HG03354 (cell line): ENCODE data around the gene NUDT3.
"Not testable (repeated sequence)": the region's sequence is repeated elsewhere in the genome, so short reads cannot be mapped to it uniquely, and the experiment has no call there.

Experiments used
- ATAC-seq: cut with Tn5 transposase; IDR thresholded peaks from one replicate; pipeline ENCODE4 v1.9.1; 2021; ENCODE audit warnings: mild to moderate bottlenecking; ENCODE audit not compliant: unreplicated experiment, poor library complexity, severe bottlenecking

Gene NUDT3

DNA sequence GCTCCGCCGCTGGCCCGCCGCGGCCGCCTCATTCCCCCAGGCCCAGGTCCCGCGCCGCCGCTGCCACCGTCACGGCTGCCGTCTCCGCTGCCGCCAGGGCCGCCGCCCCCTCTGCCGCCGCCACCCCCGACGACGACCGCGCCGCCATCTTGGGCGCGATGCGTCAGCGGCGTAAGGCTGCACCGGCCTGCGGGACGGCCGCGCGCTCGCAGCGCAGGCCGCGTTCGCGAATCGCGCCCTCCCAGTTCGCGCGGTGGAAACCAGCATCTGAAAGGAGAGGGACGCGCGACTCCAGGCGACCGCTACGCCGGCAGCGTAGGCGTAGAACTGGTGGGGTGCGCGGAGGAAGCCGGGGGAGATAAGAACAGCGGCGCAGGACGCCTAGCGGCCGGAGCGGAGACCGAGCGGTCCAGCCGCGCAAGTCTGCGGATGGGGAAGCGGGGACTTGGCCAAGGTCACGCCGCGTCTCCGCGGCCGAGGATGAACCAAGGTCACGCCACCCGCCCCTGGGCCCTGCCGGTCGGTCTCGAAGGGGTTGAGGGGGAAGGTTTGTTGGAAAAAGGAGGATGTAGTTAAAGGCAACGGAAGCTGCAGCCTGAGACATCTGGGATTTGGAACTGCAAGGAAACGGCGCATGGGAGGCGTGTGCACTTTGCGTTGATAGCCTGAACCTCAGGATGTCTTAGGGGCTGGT is at the start of gene NUDT3:
Gene NUDT3 (minus strand): TSS at position 173 of the 694 bp plus-strand sequence. CDS start 307 bp downstream, outside the sequence.
- ATAC-seq: peak; percentile 85

DNA sequence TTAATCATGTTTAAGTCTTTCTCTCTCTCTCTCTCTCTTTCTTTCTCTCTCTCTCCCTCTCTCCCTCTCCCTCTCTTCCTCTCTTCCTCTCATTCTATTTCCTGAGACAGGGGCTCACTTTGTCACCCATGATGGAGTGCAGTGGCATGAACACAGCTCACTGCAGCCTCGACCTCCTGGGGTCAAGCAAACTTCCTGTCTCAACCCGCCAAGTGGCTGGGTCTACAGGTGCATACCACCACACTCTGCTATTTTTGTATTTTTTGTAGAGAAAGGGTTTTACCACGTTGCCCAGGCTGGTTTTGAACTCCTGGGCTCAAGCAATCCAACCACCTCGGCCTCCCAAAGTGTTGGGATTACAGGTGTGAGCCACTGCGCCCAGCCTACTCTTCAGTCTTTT is 49.1 kb upstream of the NUDT3 start:
- ATAC-seq: no peak

DNA sequence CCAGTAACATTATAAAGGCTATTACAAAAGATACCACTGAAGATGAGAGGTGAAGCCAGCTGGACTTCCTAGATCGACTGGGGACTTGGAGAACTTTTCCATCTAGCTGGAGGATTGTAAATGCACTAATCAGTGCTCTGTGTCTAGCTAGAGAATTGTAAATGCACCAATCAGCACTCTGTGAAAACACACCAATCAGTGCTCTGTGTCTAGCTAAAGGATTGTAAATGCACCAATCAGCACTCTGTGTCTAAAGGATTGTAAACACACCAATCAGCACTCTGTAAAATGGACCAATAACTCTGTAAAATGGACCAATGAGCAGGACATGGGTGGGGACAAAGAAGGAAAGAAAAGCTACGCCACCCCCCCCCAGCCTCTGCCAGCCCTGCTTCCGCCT is 47.0 kb upstream of the NUDT3 start:
- no peak for ATAC-seq

DNA sequence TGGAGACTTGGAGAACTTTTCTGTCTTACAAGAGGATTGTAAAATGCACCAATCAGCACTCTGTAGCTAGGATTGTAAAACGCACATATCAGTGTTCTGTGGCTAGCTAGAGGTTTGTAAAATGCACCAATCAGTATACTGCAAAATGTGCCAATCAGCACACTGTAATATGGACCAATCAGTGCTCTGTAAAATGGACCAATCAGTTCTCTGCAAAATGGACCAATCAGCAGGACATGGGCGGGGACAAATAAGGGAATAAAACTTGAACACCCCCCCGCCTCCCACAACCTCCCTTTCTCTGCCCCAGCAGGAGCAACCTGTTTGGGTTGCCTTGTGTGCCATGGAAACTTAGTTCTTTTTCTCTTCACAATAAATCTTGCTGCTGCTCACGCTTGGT is 46.2 kb upstream of the NUDT3 start:
- no peak for ATAC-seq

DNA sequence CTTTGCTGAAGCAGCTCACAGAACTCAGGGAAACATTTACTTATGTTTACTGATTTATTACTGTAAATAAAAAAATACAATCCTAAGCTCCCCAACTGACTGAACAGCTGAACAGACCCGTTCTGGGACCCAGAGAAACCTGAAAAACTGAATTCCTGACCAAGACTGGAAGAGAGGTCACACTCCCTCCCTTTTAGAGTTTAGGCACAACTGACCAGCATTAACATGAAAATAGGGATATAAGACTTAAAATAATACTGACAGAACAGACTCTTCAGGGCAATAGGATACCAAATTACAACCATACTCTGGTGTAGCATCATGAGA is 45.1 kb upstream of the NUDT3 start:
- ATAC-seq: no peak

DNA sequence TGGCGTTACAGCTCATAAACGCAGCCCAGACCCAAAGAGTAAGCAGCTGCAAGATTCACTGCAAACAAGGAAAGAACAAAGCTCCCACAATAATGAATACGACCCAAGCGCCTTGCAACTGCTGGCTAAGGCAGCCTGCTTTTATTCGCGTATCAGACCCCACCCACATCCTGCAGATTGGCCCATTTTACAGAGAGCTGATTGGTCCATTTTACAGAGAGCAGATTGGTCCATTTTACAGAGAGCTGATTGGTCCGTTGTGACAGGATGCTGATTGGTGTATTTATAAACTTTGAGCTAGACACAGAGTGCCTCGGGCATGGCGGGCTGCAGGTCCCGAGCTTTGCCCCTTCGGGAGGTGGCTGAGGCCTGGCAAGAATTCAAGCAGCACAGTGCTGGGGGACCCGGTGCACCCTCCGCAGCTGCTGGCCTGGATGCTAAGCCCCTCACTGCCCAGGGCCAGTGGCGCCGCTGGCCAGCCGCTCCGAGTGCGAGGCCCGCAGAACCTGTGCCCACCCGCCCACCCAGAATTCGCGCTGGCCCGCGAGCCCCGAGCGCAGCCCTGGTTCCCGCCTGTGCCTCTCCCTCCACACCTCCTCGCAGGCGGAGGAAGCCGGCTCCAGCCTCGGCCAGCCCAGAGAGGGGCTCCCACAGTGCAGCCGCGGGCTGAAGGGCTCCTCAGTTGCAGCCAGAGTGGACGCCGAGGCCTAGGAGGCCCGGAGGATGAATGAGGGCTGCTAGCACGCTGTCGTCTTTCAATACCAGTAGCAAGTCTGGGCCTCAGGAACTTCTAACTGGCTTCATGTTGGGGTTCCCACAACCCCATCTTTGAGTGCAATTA is 44.6 kb upstream of the NUDT3 start:
- no peak for ATAC-seq

DNA sequence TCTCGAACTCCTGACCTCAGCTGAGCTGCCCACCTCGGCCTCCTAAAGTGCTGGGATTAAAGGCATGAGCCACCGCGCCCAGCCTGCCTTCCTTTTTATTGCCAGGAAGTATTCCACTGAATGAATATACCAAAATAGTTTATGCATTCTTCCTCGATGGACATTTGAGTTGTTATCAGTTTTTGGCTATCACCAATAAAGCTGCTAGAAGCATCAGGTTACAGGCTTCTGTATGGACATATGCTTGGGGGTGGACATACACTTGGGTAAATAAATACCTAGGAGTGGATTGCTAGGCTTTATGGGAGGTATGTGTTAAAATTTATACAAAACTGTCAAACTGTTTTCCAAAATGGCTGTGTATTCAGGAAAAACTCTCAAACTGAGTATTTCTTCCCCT is 43.4 kb upstream of the NUDT3 start:
- ATAC-seq: no peak

DNA sequence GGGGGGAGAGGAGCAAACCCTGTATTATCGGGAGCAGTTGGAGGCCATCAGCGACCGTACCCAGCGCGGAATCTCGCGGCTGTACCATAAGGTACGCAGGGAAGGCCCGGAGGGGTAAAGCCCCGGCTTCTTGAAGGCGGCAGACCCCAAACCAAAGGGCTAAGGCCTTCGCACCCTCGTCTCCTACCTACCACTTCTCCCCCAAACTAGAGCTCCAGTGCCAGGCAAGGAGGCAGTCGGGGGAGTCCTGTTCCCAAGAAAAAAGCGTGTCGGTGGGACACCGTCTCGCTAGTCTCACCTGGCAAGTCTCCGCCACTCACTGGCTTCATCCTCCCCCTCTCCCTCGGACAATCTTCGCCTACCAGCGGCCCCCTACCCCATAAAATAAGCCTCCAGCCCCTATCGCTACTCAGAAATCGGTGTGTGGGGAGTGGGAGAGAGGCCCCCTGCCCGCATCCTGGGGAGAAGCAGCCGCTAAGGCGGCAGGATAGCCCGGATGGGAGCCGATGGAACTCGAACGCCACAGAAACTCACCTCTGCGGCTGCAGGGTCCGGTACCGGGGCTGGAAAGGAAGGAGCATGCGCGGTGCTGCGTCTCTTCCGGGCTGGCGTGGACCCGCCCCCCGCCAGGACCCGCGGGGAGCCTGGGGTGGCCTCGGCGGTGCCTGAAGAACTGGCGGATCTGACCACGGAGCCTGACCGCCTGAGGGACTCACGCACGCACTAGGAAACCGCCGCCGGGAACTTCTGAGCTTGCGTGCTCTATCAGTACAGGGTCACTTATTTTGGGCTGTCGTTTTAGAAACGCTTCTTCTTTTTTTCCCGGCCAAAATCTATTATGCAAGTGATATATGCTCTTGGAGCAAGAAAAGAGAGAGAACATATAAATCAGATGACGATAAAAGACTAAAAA is 33.3 kb upstream of the NUDT3 start, which contains the start of gene RPS10:
Gene RPS10 (minus strand): TSS at position 572 of the 913 bp plus-strand sequence. CDS start 848 bp downstream, outside the sequence.
- ATAC-seq: peak; percentile 90

DNA sequence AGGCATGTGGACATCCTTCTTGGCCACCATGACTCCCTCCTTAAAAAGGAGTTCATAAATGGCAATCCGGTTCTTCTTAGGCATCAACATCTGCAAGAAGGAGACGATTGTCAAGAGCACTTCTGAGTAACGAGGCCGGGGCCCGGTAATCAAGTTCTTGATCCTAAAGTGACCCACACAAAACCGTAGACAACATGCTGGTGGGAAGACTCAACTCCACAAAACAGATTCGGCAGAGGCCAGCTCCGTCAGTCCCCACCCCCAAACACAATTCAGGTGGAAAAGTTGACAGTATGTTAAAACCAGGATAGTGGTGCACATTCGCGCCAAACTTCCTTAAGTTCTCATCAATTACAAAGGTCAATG is 32.6 kb upstream of the NUDT3 start:
- no peak for ATAC-seq

DNA sequence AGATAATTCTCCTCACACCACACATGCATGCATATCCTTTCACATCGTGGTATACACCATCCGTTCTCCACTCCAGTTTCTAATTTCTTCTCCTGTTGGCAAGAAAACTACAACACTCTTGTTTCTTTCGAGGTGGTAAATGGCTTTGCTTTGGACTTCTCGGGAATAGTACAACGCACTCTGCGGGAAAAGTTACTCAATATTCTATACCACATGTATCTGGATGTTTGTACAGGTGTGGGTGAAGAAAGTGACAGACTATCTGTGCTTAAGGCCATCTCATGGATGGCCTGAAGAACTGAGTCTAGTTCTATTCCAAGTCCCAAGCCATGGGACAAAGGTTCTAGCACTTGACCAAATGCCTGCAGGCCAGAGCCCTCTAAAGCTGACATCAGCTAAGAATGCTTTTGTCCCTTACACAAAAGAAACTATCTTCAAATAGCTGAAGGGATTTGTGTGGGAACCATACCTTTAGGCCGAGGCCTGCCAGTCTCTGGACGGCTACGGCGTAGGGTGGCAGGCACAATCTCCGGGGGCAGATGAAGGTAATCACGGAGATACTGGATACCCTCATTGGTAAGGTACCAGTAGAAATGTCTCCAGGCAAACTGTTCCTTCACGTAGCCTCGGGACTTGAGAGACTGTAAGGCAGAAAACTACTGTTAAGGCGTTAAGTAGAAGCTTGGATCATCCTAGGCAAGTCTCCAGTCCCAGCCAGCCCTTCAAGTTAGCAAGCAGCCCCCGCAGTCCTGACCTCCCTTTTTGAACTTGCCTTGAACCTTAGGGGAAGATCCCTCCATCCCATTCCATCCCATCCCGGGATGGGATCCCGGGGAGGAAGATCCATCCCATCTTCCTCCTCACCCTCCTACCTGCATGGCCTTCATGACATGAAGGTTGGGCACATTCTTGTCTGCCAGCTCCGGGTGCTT is 32.0 kb upstream of the NUDT3 start:
- ATAC-seq: no peak

DNA sequence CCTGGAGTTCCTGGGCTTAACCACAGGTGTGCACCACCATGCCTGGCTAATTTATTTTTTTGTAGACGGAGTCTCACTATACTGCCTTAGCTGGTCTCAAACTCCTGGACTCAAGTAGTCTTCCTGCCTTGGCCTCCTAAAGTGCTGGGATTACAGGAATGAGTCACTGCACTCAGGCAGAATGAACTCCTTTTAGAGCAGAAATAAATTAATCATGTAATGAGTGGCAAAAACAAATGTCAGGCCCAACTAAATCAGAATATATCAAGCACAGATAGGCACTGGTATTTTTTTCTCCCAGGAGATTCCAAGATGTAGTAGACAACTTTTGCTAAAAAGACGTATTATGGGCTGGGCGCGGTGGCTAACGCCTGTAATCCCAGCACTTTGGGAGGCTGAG is 30.8 kb upstream of the NUDT3 start:
- no peak for ATAC-seq

DNA sequence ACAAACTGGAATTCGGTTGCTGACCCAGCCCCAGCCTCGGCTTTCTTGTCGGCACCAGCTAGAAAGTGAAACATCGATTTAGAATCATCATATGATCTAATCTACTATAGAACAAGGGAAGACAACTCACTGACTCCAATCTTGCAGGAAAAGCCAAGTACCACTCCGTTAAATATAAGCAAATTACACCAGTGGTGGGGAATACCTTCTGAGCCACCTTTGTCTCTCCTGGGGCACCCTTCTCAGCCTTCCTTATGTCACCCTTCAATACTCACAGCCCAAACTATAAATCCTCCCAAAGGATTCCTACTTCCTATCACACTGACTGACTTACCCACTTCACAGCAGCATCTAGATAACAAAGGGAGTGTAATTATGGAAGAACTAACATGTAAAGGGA is 25.9 kb upstream of the NUDT3 start:
- ATAC-seq: no peak

DNA sequence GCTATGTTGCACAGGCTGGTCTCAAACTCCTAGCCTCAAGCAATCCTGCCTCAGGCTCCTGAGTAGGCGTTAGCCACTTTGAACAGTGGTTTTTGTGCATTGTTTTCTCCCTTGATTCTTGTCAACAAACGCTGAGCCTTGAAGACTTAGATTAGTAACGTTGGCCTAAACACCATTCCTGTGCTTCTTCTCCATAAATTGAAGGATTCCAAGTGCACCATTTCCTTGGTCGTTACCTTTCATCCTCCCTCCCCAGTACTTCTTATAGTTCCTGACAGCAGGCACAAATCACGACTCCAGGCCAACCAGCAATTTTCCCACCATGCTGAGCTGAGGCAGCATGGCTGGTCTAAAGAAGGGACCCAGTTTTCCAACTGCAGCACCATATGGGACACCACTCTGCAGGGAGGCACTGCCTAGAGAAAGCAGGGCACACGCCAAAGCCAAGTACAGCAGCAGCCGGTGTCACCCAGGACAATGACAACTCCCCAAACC is 24.5 kb upstream of the NUDT3 start:
- ATAC-seq: no peak

DNA sequence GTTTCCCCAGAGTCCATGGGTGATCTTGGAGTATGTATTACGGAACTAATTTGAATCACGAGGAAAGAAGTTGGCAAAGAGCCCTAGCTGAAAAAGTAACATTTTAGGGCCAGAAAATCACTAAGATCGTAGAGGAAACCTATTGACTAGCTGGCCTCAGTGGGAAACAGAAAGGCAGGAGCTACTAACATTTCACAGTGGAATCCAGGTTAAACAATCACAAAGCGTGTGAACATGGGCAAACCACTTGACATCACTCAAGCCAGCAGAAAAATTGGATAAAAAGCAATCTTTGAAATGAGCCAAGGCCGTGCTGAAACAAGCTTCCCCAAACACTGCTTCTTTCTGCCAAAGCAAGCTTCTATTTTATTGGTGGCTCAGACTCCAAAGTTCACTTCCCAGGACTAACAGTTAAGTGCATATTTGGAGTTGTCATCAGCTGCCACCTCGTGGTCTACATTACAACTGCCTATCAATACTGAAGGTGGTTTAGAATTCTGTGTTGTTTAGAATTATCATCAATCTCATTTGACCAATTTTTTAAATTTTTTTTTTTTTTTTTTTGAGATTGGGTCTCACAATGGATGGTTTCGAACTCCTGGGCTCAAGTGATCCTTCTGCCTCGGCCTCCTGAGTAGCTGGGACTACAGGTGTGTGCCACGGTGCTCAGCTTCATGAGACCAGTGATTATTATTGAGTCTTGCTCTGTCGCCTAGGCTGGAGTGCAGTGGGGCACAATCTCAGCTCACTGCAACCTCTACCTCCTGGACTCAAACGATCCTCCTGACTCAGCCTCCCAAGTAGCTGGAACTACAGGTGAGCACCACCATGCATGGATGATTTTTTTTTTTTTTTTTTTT is 22.8 kb upstream of the NUDT3 start:
- no peak for ATAC-seq

DNA sequence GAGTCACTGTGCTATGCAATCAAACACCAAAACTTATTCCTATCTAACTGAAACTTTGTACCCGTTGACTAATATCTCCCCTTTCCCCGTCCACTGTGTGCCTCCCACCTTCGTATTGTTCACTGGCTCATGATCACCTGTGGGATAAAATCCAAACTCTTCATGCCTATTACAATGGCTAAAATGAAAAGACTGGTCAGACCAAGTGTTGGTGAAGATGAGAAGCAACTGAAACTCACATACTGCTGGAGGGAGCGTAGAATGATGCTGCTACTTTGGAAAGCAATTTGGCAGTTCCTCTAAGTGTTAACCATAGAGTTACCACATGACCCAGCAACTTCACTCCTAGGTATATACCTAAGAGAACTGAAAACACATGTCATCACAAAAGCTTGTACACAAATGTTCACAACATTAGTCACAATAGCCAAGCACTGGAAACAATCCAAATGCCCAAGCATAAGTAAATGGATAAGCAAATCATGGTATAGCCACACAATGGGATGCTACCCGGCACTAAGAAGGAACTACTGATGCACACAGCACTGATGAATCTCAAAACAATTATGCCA is 20.3 kb upstream of the NUDT3 start:
- ATAC-seq: no peak

DNA sequence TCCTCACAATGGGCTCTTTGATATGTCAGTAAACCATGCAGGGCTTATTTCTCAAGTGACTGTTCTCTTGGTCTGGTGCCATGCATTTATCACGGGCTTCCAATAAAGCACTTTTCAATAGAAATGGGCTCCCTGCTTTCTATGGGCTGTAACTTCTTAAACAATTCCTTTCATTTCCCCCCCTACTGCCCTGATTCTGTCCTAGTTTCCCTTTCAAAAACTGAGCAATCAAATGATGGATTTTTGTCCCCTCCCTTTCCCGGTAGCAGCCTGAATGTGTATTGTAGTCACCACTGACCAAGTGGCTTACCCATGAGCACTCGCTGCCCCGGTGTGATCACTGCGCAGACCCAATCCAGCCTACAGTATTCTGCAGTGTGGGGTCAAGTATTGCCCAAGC is 19.5 kb upstream of the NUDT3 start:
- ATAC-seq: no peak

DNA sequence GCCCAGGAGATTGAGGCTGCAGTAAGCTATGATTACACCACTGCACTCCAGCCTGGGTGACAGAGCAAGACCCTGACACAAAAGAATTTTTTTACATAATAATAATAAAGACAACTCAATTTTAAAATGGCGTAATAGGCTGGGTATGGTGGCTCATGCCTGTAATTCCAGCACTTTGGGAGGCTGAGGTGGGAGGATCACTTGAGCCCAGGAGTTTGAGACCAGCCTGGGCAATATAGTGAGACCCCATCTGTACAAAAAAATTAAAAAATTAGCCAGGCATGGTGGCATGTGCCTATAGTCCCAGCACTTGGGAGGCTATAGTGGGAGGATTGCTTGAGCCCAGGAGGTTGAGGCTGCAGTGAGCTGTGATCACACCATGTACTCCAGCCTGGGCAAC is 15.4 kb upstream of the NUDT3 start:
- ATAC-seq: not testable (repeated sequence)

DNA sequence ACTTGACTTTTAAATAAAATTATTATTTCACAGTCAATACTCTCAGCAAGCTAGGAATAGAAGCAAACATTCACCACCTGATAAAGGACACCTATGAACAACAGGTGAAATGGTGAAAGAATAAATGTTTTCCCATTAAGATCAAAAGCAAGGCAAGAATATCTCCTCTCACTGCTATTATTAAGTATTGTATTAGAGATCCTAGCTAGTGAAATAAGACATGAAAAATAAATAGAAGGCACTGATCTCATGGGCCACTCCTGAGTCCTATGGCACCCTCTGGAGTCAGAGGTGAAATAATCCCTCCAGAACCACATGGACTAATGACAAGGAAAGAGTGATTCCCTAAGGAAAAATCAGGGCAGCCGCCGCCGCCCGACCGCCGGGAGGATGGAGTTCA is 4.0 kb upstream of the NUDT3 start:
- ATAC-seq: no peak
